Neural crest cell (in vitro differentiated cells): ENCODE results near the gene MRPL49. TPM values are rescaled to one million over a fixed set of nuclear protein-coding genes. Genes with fewer than 3 reads are reported as not detected.

Experiments used
- DNase-seq: peaks from one replicate; pipeline ENCODE4 v3.0.0; 2021; ENCODE audit warnings: low read depth, mixed read lengths, low spot score
- H3K27ac Mint-ChIP-seq: one replicate; pipeline ENCODE4 v1.8.0; 2021; ENCODE audit warnings: mild to moderate bottlenecking, mixed read lengths; ENCODE audit not compliant: unreplicated experiment
- H3K27me3 Mint-ChIP-seq: 2 replicates; pipeline ENCODE4 v1.8.0; 2021; ENCODE audit warnings: low read depth, mild to moderate bottlenecking, mixed read lengths
- H3K36me3 Mint-ChIP-seq: 2 replicates; pipeline ENCODE4 v1.8.0; 2021; ENCODE audit warnings: low read depth, mild to moderate bottlenecking, mixed read lengths
- H3K4me1 Mint-ChIP-seq: 2 replicates; pipeline ENCODE4 v1.8.0; 2021; ENCODE audit warnings: mixed read lengths
- H3K4me3 Mint-ChIP-seq: one replicate; pipeline ENCODE4 v1.8.0; 2021; ENCODE audit warnings: mild to moderate bottlenecking, mixed read lengths
- H3K9me3 Mint-ChIP-seq: 2 replicates; pipeline ENCODE4 v1.8.0; 2021; ENCODE audit warnings: mixed read lengths
- CTCF ChIP-seq: fragments of 200-600 bp; sonication (generic); conservative IDR thresholded peaks from 2 replicates; pipeline ENCODE4 v1.5.0; 2021; ENCODE audit warnings: antibody characterized with exemption, mild to moderate bottlenecking
- total RNA-seq: library from RNA; stranded (reverse); gene quantifications from 2 replicates; pipeline ENCODE4 v1.2.1, GENCODE V29; 2021

Gene MRPL49
- total RNA-seq, 1 donor from 2014 or later = 50.3 TPM

GRCh38 chr11:65113839-65114238 is 8.3 kb upstream of the MRPL49 start:
- Mint-ChIP-seq H3K27me3 (peaks cover 14% of the 10 kb centered on the region), H3K4me3 (peak overlapping the region; percentile 99), H3K9me3 (no peaks in the 10 kb centered on the region), H3K36me3 (peaks cover 6% of the 10 kb centered on the region), H3K4me1 (peaks cover 43% of the 10 kb centered on the region), H3K27ac (no peak overlapping the region)
- no peak for TF ChIP-seq CTCF
- DNase-seq = no peak

GRCh38 chr11:65114538-65115171 is 7.5 kb upstream of the MRPL49 start:
- no peaks in the 10 kb centered on the region for H3K9me3 Mint-ChIP-seq
- peaks cover 14% of the 10 kb centered on the region for H3K27me3 Mint-ChIP-seq
- peaks cover 46% of the 10 kb centered on the region for H3K4me1 Mint-ChIP-seq
- DNase-seq = no peak
- H3K36me3 Mint-ChIP-seq = peaks cover 6% of the 10 kb centered on the region
- no peak overlapping the region for H3K27ac Mint-ChIP-seq
- TF ChIP-seq CTCF = no peak
- peak overlapping the region; percentile 99 for H3K4me3 Mint-ChIP-seq

GRCh38 chr11:65115361-65116082 is 6.6 kb upstream of the MRPL49 start:
- DNase-seq = no peak
- Mint-ChIP-seq H3K4me3 (peak overlapping the region; percentile 99), H3K27ac (no peak overlapping the region), H3K9me3 (no peaks in the 10 kb centered on the region), H3K27me3 (peaks cover 14% of the 10 kb centered on the region), H3K4me1 (peaks cover 47% of the 10 kb centered on the region), H3K36me3 (peaks cover 6% of the 10 kb centered on the region)
- no peak for TF ChIP-seq CTCF

GRCh38 chr11:65116370-65117205 is 5.5 kb upstream of the MRPL49 start:
- Mint-ChIP-seq H3K9me3 (no peaks in the 10 kb centered on the region), H3K27ac (peak overlapping the region; percentile 84), H3K36me3 (peaks cover 9% of the 10 kb centered on the region), H3K4me3 (peak overlapping the region; percentile 99), H3K4me1 (peaks cover 44% of the 10 kb centered on the region), H3K27me3 (peaks cover 14% of the 10 kb centered on the region)
- TF ChIP-seq CTCF = no peak
- DNase-seq = no peak

- Mint-ChIP-seq H3K4me3 (peak within 1 kb of the TSS; percentile 100), H3K27ac (peak within 1 kb of the TSS; percentile 95), H3K36me3 (peaks cover 15% of the 10 kb centered on the region), H3K9me3 (no peaks in the 10 kb centered on the region), H3K4me1 (peaks cover 53% of the 10 kb centered on the region), H3K27me3 (peaks cover 10% of the 10 kb centered on the region)
- TF ChIP-seq CTCF = peak; percentile 94
- peak; percentile 99 for DNase-seq
Observed at GRCh38 chr11:65117206-65118096, 4.7 kb upstream of the MRPL49 start, which contains the start of gene ZNHIT2. Gene ZNHIT2, minus strand, starts transcription at chr11:65117701. Its CDS starts 48 bp downstream, at chr11:65117653.
